WTC11 (cell line): ENCODE measurements around the gene HSPG2.

Source experiments
- ETV6 ChIP-seq: sonication (generic); formaldehyde crosslinking; IDR thresholded peaks from 2 replicates; pipeline ENCODE4 v1.8.1; 2022; ENCODE audit warnings: mild to moderate bottlenecking, missing genetic modification reagents
- JAZF1 ChIP-seq: fragments of 250-450 bp; sonication (Bioruptor Pico); IDR thresholded peaks from 2 replicates; pipeline ENCODE4 v1.9.0; 2021; ENCODE audit warnings: moderate library complexity, mild to moderate bottlenecking, inconsistent platforms
- SP1 ChIP-seq: sonication (generic); formaldehyde crosslinking; conservative IDR thresholded peaks from 2 replicates; pipeline ENCODE4 v1.8.1; 2022; ENCODE audit warnings: missing genetic modification reagents
- ZNF416 ChIP-seq: fragments of 250-450 bp; sonication (Bioruptor Pico); IDR thresholded peaks from 2 replicates; pipeline ENCODE4 v1.9.0; 2021; ENCODE audit warnings: mild to moderate bottlenecking, inconsistent platforms
- TF ChIP-seq, protein P1 (sequence below): fragments of 200-600 bp; IDR thresholded peaks from 2 replicates; pipeline ENCODE4 v1.8.0; 2022; ENCODE audit warnings: antibody characterized with exemption
- TF ChIP-seq, protein P2 (sequence below): sonication (generic); formaldehyde crosslinking; IDR thresholded peaks from 2 replicates; pipeline ENCODE4 v1.8.0; 2022; ENCODE audit warnings: mild to moderate bottlenecking, missing genetic modification reagents
- TF ChIP-seq, protein P3 (sequence below): sonication (generic); formaldehyde crosslinking; IDR thresholded peaks from 2 replicates; pipeline ENCODE4 v1.8.1; 2023; ENCODE audit warnings: mild to moderate bottlenecking, moderate library complexity, missing genetic modification reagents
- TF ChIP-seq, protein P4 (sequence below): sonication (generic); formaldehyde crosslinking; IDR thresholded peaks from 2 replicates; pipeline ENCODE4 v1.8.1; 2022; ENCODE audit warnings: mild to moderate bottlenecking, moderate library complexity, missing genetic modification reagents

DNA sequence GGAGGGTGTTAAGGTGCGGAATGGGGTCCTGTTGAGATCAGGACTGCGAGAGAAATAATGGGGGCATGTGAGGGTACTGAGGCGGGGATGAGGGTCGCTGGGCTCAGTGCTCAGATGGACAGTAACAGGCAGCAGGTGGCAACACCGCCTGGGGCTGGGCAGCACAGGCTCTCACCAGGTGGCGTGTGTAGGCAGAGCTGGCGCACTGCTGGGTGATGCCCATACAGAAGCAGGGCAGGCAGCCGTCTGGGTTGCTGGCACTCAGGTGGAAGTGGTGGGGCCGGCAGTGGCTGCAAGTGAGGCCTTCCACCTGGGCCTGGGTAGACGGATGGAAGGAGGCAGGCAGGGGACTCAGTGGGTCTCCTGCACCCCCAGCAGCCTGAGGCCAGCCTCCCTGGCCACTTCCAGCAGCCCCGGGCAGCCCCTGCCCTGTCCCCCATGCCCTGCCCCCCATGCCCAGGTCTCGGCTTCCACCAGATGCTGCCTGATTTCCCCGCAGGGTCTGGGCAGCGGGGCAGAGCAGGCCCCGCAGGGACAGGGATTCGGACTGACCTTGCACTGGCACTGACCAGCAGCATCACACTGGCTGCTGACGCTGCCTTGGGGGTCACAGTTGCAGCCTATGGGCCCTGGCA lies 64.5 kb downstream of the HSPG2 start:
- TF ChIP-seq, protein P1, sequence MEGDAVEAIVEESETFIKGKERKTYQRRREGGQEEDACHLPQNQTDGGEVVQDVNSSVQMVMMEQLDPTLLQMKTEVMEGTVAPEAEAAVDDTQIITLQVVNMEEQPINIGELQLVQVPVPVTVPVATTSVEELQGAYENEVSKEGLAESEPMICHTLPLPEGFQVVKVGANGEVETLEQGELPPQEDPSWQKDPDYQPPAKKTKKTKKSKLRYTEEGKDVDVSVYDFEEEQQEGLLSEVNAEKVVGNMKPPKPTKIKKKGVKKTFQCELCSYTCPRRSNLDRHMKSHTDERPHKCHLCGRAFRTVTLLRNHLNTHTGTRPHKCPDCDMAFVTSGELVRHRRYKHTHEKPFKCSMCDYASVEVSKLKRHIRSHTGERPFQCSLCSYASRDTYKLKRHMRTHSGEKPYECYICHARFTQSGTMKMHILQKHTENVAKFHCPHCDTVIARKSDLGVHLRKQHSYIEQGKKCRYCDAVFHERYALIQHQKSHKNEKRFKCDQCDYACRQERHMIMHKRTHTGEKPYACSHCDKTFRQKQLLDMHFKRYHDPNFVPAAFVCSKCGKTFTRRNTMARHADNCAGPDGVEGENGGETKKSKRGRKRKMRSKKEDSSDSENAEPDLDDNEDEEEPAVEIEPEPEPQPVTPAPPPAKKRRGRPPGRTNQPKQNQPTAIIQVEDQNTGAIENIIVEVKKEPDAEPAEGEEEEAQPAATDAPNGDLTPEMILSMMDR: no peak
- TF ChIP-seq ZNF416 (no peak), SP1 (CRISPR knock-in tag) (no peak), JAZF1 (no peak), ETV6 (CRISPR knock-in tag) (no peak)
- TF ChIP-seq, protein P2, sequence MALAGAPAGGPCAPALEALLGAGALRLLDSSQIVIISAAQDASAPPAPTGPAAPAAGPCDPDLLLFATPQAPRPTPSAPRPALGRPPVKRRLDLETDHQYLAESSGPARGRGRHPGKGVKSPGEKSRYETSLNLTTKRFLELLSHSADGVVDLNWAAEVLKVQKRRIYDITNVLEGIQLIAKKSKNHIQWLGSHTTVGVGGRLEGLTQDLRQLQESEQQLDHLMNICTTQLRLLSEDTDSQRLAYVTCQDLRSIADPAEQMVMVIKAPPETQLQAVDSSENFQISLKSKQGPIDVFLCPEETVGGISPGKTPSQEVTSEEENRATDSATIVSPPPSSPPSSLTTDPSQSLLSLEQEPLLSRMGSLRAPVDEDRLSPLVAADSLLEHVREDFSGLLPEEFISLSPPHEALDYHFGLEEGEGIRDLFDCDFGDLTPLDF (CRISPR knock-in tag): no peak
- TF ChIP-seq, protein P3, sequence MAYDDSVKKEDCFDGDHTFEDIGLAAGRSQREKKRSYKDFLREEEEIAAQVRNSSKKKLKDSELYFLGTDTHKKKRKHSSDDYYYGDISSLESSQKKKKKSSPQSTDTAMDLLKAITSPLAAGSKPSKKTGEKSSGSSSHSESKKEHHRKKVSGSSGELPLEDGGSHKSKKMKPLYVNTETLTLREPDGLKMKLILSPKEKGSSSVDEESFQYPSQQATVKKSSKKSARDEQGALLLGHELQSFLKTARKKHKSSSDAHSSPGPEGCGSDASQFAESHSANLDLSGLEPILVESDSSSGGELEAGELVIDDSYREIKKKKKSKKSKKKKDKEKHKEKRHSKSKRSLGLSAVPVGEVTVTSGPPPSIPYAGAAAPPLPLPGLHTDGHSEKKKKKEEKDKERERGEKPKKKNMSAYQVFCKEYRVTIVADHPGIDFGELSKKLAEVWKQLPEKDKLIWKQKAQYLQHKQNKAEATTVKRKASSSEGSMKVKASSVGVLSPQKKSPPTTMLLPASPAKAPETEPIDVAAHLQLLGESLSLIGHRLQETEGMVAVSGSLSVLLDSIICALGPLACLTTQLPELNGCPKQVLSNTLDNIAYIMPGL (CRISPR knock-in tag): no peak
- TF ChIP-seq, protein P4, sequence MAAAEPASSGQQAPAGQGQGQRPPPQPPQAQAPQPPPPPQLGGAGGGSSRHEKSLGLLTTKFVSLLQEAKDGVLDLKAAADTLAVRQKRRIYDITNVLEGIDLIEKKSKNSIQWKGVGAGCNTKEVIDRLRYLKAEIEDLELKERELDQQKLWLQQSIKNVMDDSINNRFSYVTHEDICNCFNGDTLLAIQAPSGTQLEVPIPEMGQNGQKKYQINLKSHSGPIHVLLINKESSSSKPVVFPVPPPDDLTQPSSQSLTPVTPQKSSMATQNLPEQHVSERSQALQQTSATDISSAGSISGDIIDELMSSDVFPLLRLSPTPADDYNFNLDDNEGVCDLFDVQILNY (CRISPR knock-in tag): no peak
